GM18870 (cell line): ENCODE data around the gene ANTXR1.
"Not testable (repeated sequence)": the region's sequence is repeated elsewhere in the genome, so short reads cannot be mapped to it uniquely, and the experiment has no call there.

Experiments used
- ATAC-seq: cut with Tn5 transposase; IDR thresholded peaks from one replicate; pipeline ENCODE4 v1.9.1; 2021; ENCODE audit warnings: moderate library complexity; ENCODE audit not compliant: unreplicated experiment

The ANTXR1 gene

GRCh38 chr2:69162057-69162456 lies 149.1 kb downstream of the ANTXR1 start:
- ATAC-seq = no peak

- no peak for ATAC-seq
Observed at GRCh38 chr2:69163109-69163508, 150.1 kb downstream of the ANTXR1 start.

GRCh38 chr2:69163556-69163955 lies 150.6 kb downstream of the ANTXR1 start:
- ATAC-seq = no peak

GRCh38 chr2:69164061-69164778 lies 151.2 kb downstream of the ANTXR1 start:
- no peak for ATAC-seq

GRCh38 chr2:69165091-69165880 lies 152.3 kb downstream of the ANTXR1 start:
- ATAC-seq = no peak

- ATAC-seq = no peak
Observed at GRCh38 chr2:69166465-69166811, 153.5 kb downstream of the ANTXR1 start.

GRCh38 chr2:69166812-69167468 lies 154.0 kb downstream of the ANTXR1 start:
- no peak for ATAC-seq

- no peak for ATAC-seq
Observed at GRCh38 chr2:69167469-69167822, 154.5 kb downstream of the ANTXR1 start.

GRCh38 chr2:69168144-69168813 lies 155.3 kb downstream of the ANTXR1 start:
- no peak for ATAC-seq

- ATAC-seq = no peak
Observed at GRCh38 chr2:69168950-69169654, 156.1 kb downstream of the ANTXR1 start.

- ATAC-seq = no peak
Observed at GRCh38 chr2:69169655-69170389, 156.8 kb downstream of the ANTXR1 start.

GRCh38 chr2:69170661-69171060 lies 157.7 kb downstream of the ANTXR1 start:
- no peak for ATAC-seq

- no peak for ATAC-seq
Observed at GRCh38 chr2:69171116-69171896, 158.3 kb downstream of the ANTXR1 start.

GRCh38 chr2:69171897-69172525 lies 159.0 kb downstream of the ANTXR1 start:
- ATAC-seq = no peak

- ATAC-seq = no peak
Observed at GRCh38 chr2:69173706-69174105, 160.7 kb downstream of the ANTXR1 start.

- not testable (repeated sequence) for ATAC-seq
Observed at GRCh38 chr2:69174211-69174610, 161.2 kb downstream of the ANTXR1 start.

GRCh38 chr2:69175790-69176715 lies 163.1 kb downstream of the ANTXR1 start:
- ATAC-seq = no peak
